Camera-type eye (tissue), 1 donor: ENCODE data around the gene PHF10. TPM values are rescaled to one million over a fixed set of nuclear protein-coding genes. Genes with fewer than 3 reads are reported as not detected.

Experiments used
- total RNA-seq: library from RNA; depleted of rRNA; stranded (reverse); fragments of >200 nt; gene quantifications from one replicate; pipeline ENCODE4 v1.2.3, GENCODE V29; 2014

Gene PHF10
- 107 TPM for total RNA-seq

GRCh38 chr6:169724494-169725124 is at the start of gene PHF10:
Gene PHF10 (minus strand): TSS chr6:169724500. CDS start chr6:169723931, 569 bp downstream.

GRCh38 chr6:169751242-169752073 is 27.2 kb upstream of the PHF10 start, which contains the start of the genes DYNLT2 and ERMARD:
Gene DYNLT2 (minus strand): TSS chr6:169751572. CDS start chr6:169751458, 114 bp downstream.
Gene ERMARD (plus strand): TSS chr6:169751622. CDS start chr6:169751658, 36 bp downstream.

GRCh38 chr6:169701954-169702839 is 22.1 kb downstream of the PHF10 start, which contains the start of the genes C6orf120 and WDR27:
Gene C6orf120 (plus strand): TSS chr6:169702126. CDS start chr6:169702460, 334 bp downstream.
Gene WDR27 (minus strand): TSS chr6:169702029. CDS start chr6:169689005, 13,024 bp downstream.

Other genes with a start within 250 kb of the PHF10 start
- 70.3 TPM for gene WDR27, start 22.5 kb downstream of the PHF10 start, total RNA-seq
- gene C6orf120, start 22.4 kb downstream of the PHF10 start, total RNA-seq: 39.0 TPM
- 6.4 TPM for gene DYNLT2, start 27.1 kb upstream of the PHF10 start, total RNA-seq
- gene ERMARD, start 27.1 kb upstream of the PHF10 start, total RNA-seq: 35.5 TPM